Neutrophil (primary cell): ENCODE measurements around the gene ANKRD29.
"Not testable (repeated sequence)": the region's sequence is repeated elsewhere in the genome, so short reads cannot be mapped to it uniquely, and the experiment has no call there.

ENCODE experiments used
- H3K27ac ChIP-seq: fragments of 200-600 bp; sonication (generic); 2 replicates; pipeline ENCODE4 v1.5.1; 2016; ENCODE audit warnings: mild to moderate bottlenecking, moderate library complexity
- H3K27me3 ChIP-seq: fragments of 200-600 bp; sonication (generic); 2 replicates; pipeline ENCODE4 v1.6.0; 2016; ENCODE audit warnings: mild to moderate bottlenecking
- H3K36me3 ChIP-seq: fragments of 200-600 bp; sonication (generic); 2 replicates; pipeline ENCODE4 v1.5.1; 2017
- H3K4me1 ChIP-seq, 2 experiments: fragments of 200-600 bp in 1 of 2; sonication (generic) in 1 of 2; 1 replicate in 1 of 2; 2 replicates in 1 of 2; pipeline versions ENCODE4 v1.5.1 to v1.6.1; 2013 to 2016; ENCODE audit warnings: low read depth in 1 of 2, low read length in 1 of 2, mild to moderate bottlenecking in 1 of 2, moderate library complexity in 1 of 2; ENCODE audit not compliant: control insufficient read depth in 1 of 2, insufficient read depth in 1 of 2
- H3K4me3 ChIP-seq, 2 experiments: fragments of 200-600 bp in 1 of 2; sonication (generic) in 1 of 2; 1 replicate in 1 of 2; 2 replicates in 1 of 2; pipeline ENCODE4 v1.5.1; 2013 to 2016; ENCODE audit warnings: low read depth in 1 of 2, low read length in 1 of 2, mild to moderate bottlenecking in 1 of 2, moderate library complexity in 1 of 2
- H3K9me3 ChIP-seq: fragments of 200-600 bp; sonication (generic); 2 replicates; pipeline ENCODE4 v1.5.1; 2016
- TF ChIP-seq, protein P1 (sequence below): fragments of 200-600 bp; sonication (generic); IDR thresholded peaks from 2 replicates; pipeline ENCODE4 v1.5.1; 2016; ENCODE audit warnings: antibody characterized with exemption

The ANKRD29 gene

GRCh38 chr18:23565916-23566547 is 96.7 kb downstream of the ANKRD29 start:
- no peak overlapping the region for H3K4me3 ChIP-seq
- H3K27me3 ChIP-seq = no peaks in the 10 kb centered on the region
- TF ChIP-seq, protein P1, sequence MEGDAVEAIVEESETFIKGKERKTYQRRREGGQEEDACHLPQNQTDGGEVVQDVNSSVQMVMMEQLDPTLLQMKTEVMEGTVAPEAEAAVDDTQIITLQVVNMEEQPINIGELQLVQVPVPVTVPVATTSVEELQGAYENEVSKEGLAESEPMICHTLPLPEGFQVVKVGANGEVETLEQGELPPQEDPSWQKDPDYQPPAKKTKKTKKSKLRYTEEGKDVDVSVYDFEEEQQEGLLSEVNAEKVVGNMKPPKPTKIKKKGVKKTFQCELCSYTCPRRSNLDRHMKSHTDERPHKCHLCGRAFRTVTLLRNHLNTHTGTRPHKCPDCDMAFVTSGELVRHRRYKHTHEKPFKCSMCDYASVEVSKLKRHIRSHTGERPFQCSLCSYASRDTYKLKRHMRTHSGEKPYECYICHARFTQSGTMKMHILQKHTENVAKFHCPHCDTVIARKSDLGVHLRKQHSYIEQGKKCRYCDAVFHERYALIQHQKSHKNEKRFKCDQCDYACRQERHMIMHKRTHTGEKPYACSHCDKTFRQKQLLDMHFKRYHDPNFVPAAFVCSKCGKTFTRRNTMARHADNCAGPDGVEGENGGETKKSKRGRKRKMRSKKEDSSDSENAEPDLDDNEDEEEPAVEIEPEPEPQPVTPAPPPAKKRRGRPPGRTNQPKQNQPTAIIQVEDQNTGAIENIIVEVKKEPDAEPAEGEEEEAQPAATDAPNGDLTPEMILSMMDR = no peak
- H3K36me3 ChIP-seq = peaks cover 53% of the 10 kb centered on the region
- no peak overlapping the region for H3K27ac ChIP-seq
- H3K4me1 ChIP-seq = no peaks in the 10 kb centered on the region
- no peaks in the 10 kb centered on the region for H3K9me3 ChIP-seq

DNA sequence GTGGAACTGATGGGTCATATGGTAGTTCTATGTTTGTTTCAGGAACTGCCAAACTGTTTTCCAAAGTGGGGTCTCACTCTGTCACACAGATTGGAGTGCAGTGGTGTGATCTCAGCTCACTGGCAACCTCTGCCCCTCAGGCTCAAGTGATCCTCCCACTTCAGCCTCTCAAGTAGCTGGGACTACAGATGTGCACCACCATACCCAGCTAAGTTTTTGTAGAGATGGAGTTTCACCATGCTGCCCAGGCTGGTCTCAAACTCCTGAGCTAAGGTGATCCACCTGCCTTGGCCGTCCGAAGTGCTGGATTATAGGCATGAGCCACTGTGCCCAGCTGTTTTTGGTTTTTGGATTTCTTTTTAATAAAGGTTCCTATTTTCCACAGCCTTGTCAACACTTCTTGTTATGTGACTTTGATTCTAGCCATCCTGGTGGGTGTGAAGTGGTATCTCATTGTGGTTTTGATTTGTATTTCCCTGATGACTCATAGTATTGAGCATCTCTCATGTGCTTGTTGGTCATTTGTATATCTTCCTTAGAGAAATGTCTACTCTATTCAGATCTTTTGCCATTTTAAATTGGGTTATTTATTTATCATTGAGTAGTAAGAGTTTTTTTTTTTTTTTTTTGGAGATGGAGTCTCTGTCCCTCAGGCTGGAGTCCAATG is 99.2 kb downstream of the ANKRD29 start:
- no peak overlapping the region for H3K27ac ChIP-seq

DNA sequence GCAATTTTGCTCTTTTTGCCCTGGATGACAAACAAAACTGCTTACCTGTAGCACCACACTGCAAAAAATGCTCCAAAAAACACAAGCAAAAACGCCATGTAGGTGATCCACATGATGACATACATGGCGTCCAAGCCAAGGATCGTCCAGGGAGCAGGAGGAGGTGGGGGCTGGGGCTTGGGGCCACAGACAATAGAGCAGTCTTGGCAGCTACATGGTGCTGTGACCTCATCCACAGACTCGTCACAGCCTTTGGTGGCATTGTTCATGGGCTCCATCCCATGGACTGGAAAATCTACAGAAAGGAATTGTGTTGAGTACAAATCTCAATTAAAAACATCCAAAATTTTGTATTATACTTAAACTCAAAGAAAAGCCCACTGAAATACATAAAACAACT is 102.5 kb downstream of the ANKRD29 start:
- no peaks in the 10 kb centered on the region for H3K27me3 ChIP-seq
- peaks cover 72% of the 10 kb centered on the region for H3K36me3 ChIP-seq
- H3K4me3 ChIP-seq = no peak overlapping the region
- TF ChIP-seq, protein P1 = no peak
- no peak overlapping the region for H3K27ac ChIP-seq
- no peaks in the 10 kb centered on the region for H3K9me3 ChIP-seq
- no peaks in the 10 kb centered on the region for H3K4me1 ChIP-seq

More for the DNA sequence above, 99.2 kb downstream of the ANKRD29 start:
- Histone ChIP-seq H3K9me3 (no peaks in the 10 kb centered on the region), H3K36me3 (peaks cover 64% of the 10 kb centered on the region), H3K27me3 (no peaks in the 10 kb centered on the region), H3K4me1 (no peaks in the 10 kb centered on the region), H3K4me3 (no peak overlapping the region)
- TF ChIP-seq, protein P1 = no peak

DNA sequence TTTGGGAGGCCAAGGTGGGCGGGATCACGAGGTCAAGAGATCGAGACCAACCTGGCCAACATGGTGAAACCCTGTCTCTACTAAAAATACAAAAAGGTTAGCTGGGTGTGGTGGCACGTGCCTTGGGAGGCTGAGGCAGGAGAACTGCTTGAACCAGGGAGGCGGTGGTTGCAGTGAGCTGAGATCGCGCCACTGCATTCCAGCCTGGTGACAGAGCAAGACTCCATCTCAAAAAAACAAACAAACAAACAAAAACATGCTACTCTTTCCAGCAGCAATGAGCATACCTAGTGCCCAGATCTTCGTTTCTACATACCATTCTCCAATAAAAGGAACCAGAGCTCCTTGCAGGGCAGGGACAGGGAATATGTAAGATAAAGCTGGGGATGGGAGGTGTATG is 105.2 kb downstream of the ANKRD29 start:
- not testable (repeated sequence) for H3K9me3 ChIP-seq, H3K27ac ChIP-seq, H3K4me1 ChIP-seq, H3K27me3 ChIP-seq, H3K4me3 ChIP-seq
- peaks cover 88% of the 10 kb centered on the region for H3K36me3 ChIP-seq

DNA sequence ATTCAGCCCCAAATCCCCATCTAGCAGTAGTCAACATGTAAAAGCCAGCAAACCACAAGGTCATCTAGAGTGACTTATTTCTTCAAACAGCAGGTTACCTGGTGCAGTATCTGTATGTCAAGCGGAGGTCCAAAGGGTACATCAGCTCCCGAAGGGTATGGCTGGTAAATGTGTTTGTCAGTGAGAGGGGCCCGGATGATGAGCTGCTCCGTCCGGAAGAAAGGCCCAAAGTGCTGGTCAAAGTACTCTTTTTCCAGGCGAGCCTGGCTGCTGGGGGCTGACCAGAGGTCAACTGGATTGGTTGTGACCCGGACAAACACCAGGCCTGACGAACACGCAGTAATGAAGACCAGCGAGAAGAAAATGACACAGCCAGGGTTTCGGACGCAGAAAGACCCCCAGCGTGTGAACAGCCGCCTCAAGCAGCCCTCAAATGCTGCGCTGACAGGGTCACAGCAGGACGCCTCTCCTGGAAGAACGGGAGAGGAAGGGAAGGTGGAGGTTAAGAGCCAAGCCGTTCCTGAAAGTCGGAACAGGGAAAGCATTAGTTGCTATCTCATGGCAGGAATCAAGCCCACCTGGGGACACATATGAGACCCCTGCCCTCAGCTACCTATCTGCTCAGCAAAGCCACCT is 106.4 kb downstream of the ANKRD29 start:
- TF ChIP-seq, protein P1 = no peak
- H3K36me3 ChIP-seq = peaks cover 97% of the 10 kb centered on the region
- no peak overlapping the region for H3K27ac ChIP-seq
- H3K9me3 ChIP-seq = no peaks in the 10 kb centered on the region
- H3K4me1 ChIP-seq = no peaks in the 10 kb centered on the region
- H3K4me3 ChIP-seq = no peak overlapping the region
- no peaks in the 10 kb centered on the region for H3K27me3 ChIP-seq

GRCh38 chr18:23553887-23554286 is 108.8 kb downstream of the ANKRD29 start:
- Histone ChIP-seq H3K4me3 (no peak overlapping the region), H3K36me3 (peaks cover 93% of the 10 kb centered on the region), H3K27me3 (no peaks in the 10 kb centered on the region), H3K27ac (no peak overlapping the region), H3K4me1 (no peaks in the 10 kb centered on the region), H3K9me3 (no peaks in the 10 kb centered on the region)
- TF ChIP-seq, protein P1 = no peak
